Left lung (tissue), 10 donors: Measurements from ENCODE around the gene IZUMO1. TPM values are rescaled to one million over a fixed set of nuclear protein-coding genes. Genes with fewer than 3 reads are reported as not detected.

Source experiments
- ATAC-seq: fragments of 200-7000 bp; cut with Tn5 transposase; one replicate; pipeline ENCODE4 v1.9.1; 2020; ENCODE audit warnings: moderate library complexity
- DNase-seq, 4 donors: peaks; one replicate each; pipeline ENCODE4 v3.0.0-alpha.2; 2013 to 2020
- H3K27ac ChIP-seq, 2 donors: fragments of 200-600 bp; sonication (generic) in 1 of 2; one replicate each; pipeline versions ENCODE4 v1.5.0 to v1.8.0; 2020 to 2021
- H3K27me3 ChIP-seq, 2 donors: fragments of 200-600 bp; sonication (generic) in 1 of 2; one replicate each; pipeline versions ENCODE4 v1.5.0 to v1.8.0; 2020 to 2021
- H3K36me3 ChIP-seq, 2 donors: fragments of 200-600 bp; sonication (generic) in 1 of 2; one replicate each; pipeline versions ENCODE4 v1.5.0 to v1.8.0; 2020 to 2021
- H3K4me1 ChIP-seq, 2 donors: fragments of 200-600 bp; one replicate each; pipeline ENCODE4 v1.8.0; 2021
- H3K4me3 ChIP-seq, 2 donors: fragments of 200-600 bp; sonication (generic) in 1 of 2; one replicate each; pipeline versions ENCODE4 v1.5.0 to v1.8.0; 2020 to 2021; ENCODE audit warnings: mild to moderate bottlenecking in 1 of 2
- H3K9me3 ChIP-seq, 2 donors: fragments of 200-600 bp; sonication (generic) in 1 of 2; one replicate each; pipeline versions ENCODE4 v1.5.0 to v1.8.0; 2020 to 2021
- intact Hi-C, 2 donors: fragments of 100-400 bp; cut with DNase I; formaldehyde crosslinking; loops; one replicate each; pipeline versions ENCODE4 v1.11.2 to v1.14.2; 2022
- polyA plus RNA-seq, 6 donors: library from polyadenylated mRNA; unstranded; fragments of 120-200 nt; gene quantifications; one replicate each; pipeline ENCODE4 v1.2.1, GENCODE V29; 2013; ENCODE audit not compliant: insufficient read length in 6 of 6
- total RNA-seq, 2 donors: library from RNA; stranded (reverse); fragmentation: NEBNext Ultra II Directional; extraction: Animal tissue kit (Norgen Biotek cat#: 25700); gene quantifications; one replicate each; pipeline ENCODE4 v1.2.1, GENCODE V29; 2021
- TF ChIP-seq, protein P1 (sequence below), 2 donors: fragments of 200-600 bp; sonication (generic) in 1 of 2; IDR thresholded peaks; one replicate each; pipeline versions ENCODE4 v1.5.0 to v1.8.0; 2021; ENCODE audit warnings: antibody characterized with exemption in 2 of 2
- donor health status: DM: no; HTN: yes; CAD: no.
- donor health status: DM: no; HTN: no; CAD: no.

IZUMO1 gene
- total and polyA plus RNA-seq, 8 donors, result 0.96 to 3.6 (median 1.6) TPM

- Histone ChIP-seq H3K9me3 (no peaks in the 10 kb centered on the region), H3K4me3 (no peak overlapping the region), H3K36me3 (no peaks in the 10 kb centered on the region), H3K27me3 (peaks cover under 1 to 8% of the 10 kb centered on the region in 2 donors), H3K27ac (no peak overlapping the region), H3K4me1 (peaks cover 4 to 13% of the 10 kb centered on the region in 2 donors)
- no peak for DNase-seq
- intact Hi-C loops, result no loop called here
- TF ChIP-seq, protein P1, sequence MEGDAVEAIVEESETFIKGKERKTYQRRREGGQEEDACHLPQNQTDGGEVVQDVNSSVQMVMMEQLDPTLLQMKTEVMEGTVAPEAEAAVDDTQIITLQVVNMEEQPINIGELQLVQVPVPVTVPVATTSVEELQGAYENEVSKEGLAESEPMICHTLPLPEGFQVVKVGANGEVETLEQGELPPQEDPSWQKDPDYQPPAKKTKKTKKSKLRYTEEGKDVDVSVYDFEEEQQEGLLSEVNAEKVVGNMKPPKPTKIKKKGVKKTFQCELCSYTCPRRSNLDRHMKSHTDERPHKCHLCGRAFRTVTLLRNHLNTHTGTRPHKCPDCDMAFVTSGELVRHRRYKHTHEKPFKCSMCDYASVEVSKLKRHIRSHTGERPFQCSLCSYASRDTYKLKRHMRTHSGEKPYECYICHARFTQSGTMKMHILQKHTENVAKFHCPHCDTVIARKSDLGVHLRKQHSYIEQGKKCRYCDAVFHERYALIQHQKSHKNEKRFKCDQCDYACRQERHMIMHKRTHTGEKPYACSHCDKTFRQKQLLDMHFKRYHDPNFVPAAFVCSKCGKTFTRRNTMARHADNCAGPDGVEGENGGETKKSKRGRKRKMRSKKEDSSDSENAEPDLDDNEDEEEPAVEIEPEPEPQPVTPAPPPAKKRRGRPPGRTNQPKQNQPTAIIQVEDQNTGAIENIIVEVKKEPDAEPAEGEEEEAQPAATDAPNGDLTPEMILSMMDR (IDR thresholded peaks at IDR 0.05), result no peak
- ATAC-seq, result no peak
Observed at GRCh38 chr19:48734625-48735024, 12.1 kb downstream of the IZUMO1 start.

- TF ChIP-seq, protein P1 (IDR thresholded peaks at IDR 0.05), result no peak
- Histone ChIP-seq H3K4me1 (peaks cover 0 to 5% of the 10 kb centered on the region in 2 donors), H3K36me3 (peaks cover 0 to 8% of the 10 kb centered on the region in 2 donors), H3K27ac (no peak overlapping the region), H3K27me3 (no peaks in the 10 kb centered on the region), H3K9me3 (peaks cover 0 to 8% of the 10 kb centered on the region in 2 donors), H3K4me3 (no peak overlapping the region)
- intact Hi-C loops, result no loop called here
- DNase-seq (no peak), ATAC-seq (no peak)
Observed at GRCh38 chr19:48731452-48731851, 15.3 kb downstream of the IZUMO1 start.

DNA sequence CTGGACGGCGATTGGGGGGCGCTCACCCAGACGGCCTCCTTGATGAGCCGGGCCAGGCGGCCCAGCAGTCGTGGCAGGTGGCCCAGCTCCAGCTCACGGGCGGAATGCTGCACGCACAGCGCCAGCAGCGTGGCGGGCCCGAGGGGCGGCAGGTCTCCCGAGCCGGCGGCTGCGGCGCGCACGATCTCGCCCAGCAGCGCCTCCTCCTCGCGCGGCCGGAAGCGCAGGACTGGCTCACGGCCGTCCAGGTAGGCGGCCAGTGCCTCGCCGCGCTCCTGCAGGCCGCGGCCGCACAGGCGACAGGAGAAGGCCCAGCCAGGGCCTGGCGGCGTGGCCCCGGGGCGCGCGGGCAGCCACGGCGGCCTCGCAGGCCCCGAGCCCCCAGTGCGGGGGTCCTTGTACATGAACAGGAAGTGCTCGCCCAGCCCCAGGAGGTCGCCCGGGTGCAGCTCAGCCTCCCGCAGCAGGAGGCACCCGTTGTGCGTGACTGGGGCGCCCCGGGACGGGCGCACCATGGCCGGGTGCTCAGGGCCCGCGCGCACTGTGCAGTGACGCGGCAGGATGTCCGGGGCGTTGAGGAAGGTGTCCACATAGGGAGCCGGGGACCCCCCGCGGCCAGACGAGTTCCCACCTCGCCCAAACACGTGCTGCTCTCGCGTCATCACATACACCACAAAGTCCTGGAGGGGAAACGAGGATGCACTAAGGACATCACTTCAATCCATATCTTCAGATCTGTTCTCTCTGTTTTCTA is 17.6 kb downstream of the IZUMO1 start:
- Histone ChIP-seq H3K27me3 (no peaks in the 10 kb centered on the region), H3K9me3 (peaks cover 0 to 23% of the 10 kb centered on the region in 2 donors), H3K4me3 (no peak overlapping the region), H3K4me1 (peaks cover 5 to 28% of the 10 kb centered on the region in 2 donors), H3K27ac (no peak overlapping the region), H3K36me3 (peaks cover 0 to 8% of the 10 kb centered on the region in 2 donors)
- peak; percentile 8 for ATAC-seq
- intact Hi-C loops, result no loop called here
- TF ChIP-seq, protein P1 (IDR thresholded peaks at IDR 0.05), result no peak
- no peak for DNase-seq

DNA sequence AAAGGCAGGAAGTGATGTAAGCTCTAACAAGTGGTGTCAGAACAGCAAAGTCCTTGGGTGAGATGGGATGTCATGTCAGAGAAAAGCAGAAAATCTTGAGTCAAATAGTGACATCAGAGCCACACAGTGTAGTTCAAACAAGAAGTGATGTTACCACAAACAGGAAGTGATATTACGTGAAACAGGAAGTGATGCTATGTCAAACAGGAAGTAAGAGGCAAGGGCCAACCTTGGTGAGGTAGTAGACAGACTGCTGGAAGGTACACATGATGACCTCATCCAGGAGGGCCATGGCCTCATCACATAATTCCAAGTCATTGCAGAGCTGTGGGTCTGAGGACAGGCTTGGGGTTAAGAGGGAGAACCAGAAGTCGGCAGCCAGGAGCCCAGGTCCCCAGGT is 20.2 kb downstream of the IZUMO1 start:
- intact Hi-C loops, result no loop called here
- H3K36me3 ChIP-seq, result peaks cover 0 to 8% of the 10 kb centered on the region in 2 donors
- H3K9me3 ChIP-seq, result peaks cover 0 to 23% of the 10 kb centered on the region in 2 donors
- H3K4me3 ChIP-seq, result no peak overlapping the region
- H3K27ac ChIP-seq, result peak overlapping the region; percentile 78 to 83
- TF ChIP-seq, protein P1 (IDR thresholded peaks at IDR 0.05), result no peak
- ATAC-seq (no peak), DNase-seq (no peak)
- H3K27me3 ChIP-seq, result no peaks in the 10 kb centered on the region
- H3K4me1 ChIP-seq, result peaks cover 5 to 37% of the 10 kb centered on the region in 2 donors
